HepG2 (cell line): ENCODE results near the gene TSACC. TPM values are rescaled to one million over a fixed set of nuclear protein-coding genes. Genes with fewer than 3 reads are reported as not detected.

Source experiments
- CERS6 ChIP-seq: sonication (generic); formaldehyde crosslinking; IDR thresholded peaks from 2 replicates; pipeline ENCODE4 v1.5.0; 2020; ENCODE audit warnings: missing genetic modification reagents
- CREB1 ChIP-seq, 2 experiments: fragments of 450-650 bp in 1 of 2; IDR thresholded peaks; 2 replicates each; pipeline ENCODE4 v1.6.1; 2016 to 2017; ENCODE audit warnings: control low read depth in 1 of 2, mild to moderate bottlenecking in 1 of 2, missing compliant biosample characterization in 1 of 2, missing genetic modification characterization in 1 of 2
- FOXC1 ChIP-seq: sonication (generic); formaldehyde crosslinking; IDR thresholded peaks from 2 replicates; pipeline ENCODE4 v1.8.0; 2022; ENCODE audit warnings: mild to moderate bottlenecking, missing genetic modification reagents, borderline replicate concordance
- GATAD2A ChIP-seq: IDR thresholded peaks from 2 replicates; pipeline ENCODE4 v1.6.1; 2016
- GTF2F1 ChIP-seq: fragments of 150-350 bp; IDR thresholded peaks from 2 replicates; pipeline ENCODE4 v1.6.1; 2014; ENCODE audit warnings: low read length
- HMGXB4 ChIP-seq, 2 experiments: sonication (generic) in 1 of 2; formaldehyde crosslinking in 1 of 2; IDR thresholded peaks; 2 replicates each; pipeline versions ENCODE4 v1.4.0 to v1.6.1; 2018 to 2020; ENCODE audit warnings: missing genetic modification reagents in 2 of 2, borderline replicate concordance in 1 of 2, low read depth in 1 of 2, mild to moderate bottlenecking in 1 of 2, missing biosample characterization in 1 of 2
- MAFG ChIP-seq: sonication (generic); formaldehyde crosslinking; IDR thresholded peaks from 2 replicates; pipeline ENCODE4 v1.5.1; 2020; ENCODE audit warnings: mild to moderate bottlenecking, missing genetic modification reagents
- RBM22 ChIP-seq: fragments of 200-400 bp; formaldehyde crosslinking; optimal IDR thresholded peaks from 2 replicates; pipeline ENCODE3; 2017; ENCODE audit warnings: mild to moderate bottlenecking, low read length, moderate library complexity
- SALL2 ChIP-seq: sonication (generic); formaldehyde crosslinking; IDR thresholded peaks from 2 replicates; pipeline ENCODE4 v1.8.1; 2023; ENCODE audit warnings: mild to moderate bottlenecking, missing genetic modification reagents, inconsistent platforms
- TFDP1 ChIP-seq: IDR thresholded peaks from 2 replicates; pipeline ENCODE4 v1.6.1; 2016; ENCODE audit warnings: missing compliant biosample characterization, missing genetic modification reagents, borderline replicate concordance
- U2AF1 ChIP-seq: fragments of 200-400 bp; formaldehyde crosslinking; optimal IDR thresholded peaks from 2 replicates; pipeline ENCODE3; 2017; ENCODE audit warnings: mild to moderate bottlenecking, low read depth, low read length
- ZNF549 ChIP-seq: sonication (generic); formaldehyde crosslinking; IDR thresholded peaks from 2 replicates; pipeline ENCODE4 v1.5.0; 2020; ENCODE audit warnings: missing genetic modification reagents
- ZNF616 ChIP-seq: sonication (generic); formaldehyde crosslinking; IDR thresholded peaks from 2 replicates; pipeline ENCODE4 v1.5.0; 2020; ENCODE audit warnings: low read depth, mild to moderate bottlenecking, missing genetic modification reagents
- ZNF747 ChIP-seq: sonication (generic); formaldehyde crosslinking; IDR thresholded peaks from 2 replicates; pipeline ENCODE4 v1.8.1; 2023; ENCODE audit warnings: missing genetic modification reagents, mild to moderate bottlenecking, borderline replicate concordance
- polyA plus RNA-seq, 8 experiments: library from polyadenylated mRNA; depleted of rRNA in 3 of 8; stranded (reverse) in 7 of 8; unstranded in 1 of 8; fragments of >200 nt; fragmentation: Illumina TruSeq in 4 of 8; extraction: Trizol in 4 of 8; gene quantifications; 2 replicates each; pipeline versions ENCODE4 v1.2.1 to v1.2.3, GENCODE V29; 2011 to 2016; ENCODE audit warnings: low read depth in 4 of 8, missing spikeins in 1 of 8, mixed read lengths in 1 of 8; ENCODE audit not compliant: insufficient read depth in 1 of 8
- total RNA-seq, 5 experiments: library from RNA; depleted of rRNA; stranded (reverse); fragments of >200 nt; fragmentation: Illumina TruSeq; extraction: Trizol; gene quantifications; 2 replicates each; pipeline ENCODE4 v1.2.3, GENCODE V29; 2016; ENCODE audit warnings: low read depth in 1 of 5
- TF ChIP-seq, protein P1 (sequence below): sonication (generic); formaldehyde crosslinking; IDR thresholded peaks from 2 replicates; pipeline ENCODE4 v1.9.0; 2021; ENCODE audit warnings: missing genetic modification reagents, borderline replicate concordance
- TF ChIP-seq, protein P2 (sequence below): sonication (generic); formaldehyde crosslinking; IDR thresholded peaks from 2 replicates; pipeline ENCODE4 v1.4.0; 2020; ENCODE audit warnings: mild to moderate bottlenecking, missing genetic modification reagents
- TF ChIP-seq, protein P3 (sequence below): sonication (generic); formaldehyde crosslinking; IDR thresholded peaks from 2 replicates; pipeline ENCODE4 v1.8.0; 2022; ENCODE audit warnings: missing genetic modification reagents, mild to moderate bottlenecking, inconsistent platforms, borderline replicate concordance

The TSACC gene
- total and polyA plus RNA-seq, 2 of the 13 experiments (the other 11 are each of a cell fraction or from before 2014, with no cell fraction given) = 1.5 to 2.6 TPM

GRCh38 chr1:156386949-156387869 is 48.9 kb downstream of the TSACC start (continued):
- TF ChIP-seq TFDP1 (CRISPR knock-in tag) (0 out of 2 replicates have a peak, but pooled peaks have one; percentile 13), SALL2 (CRISPR knock-in tag) (no peak), U2AF1 (peak; percentile 16), ZNF747 (CRISPR knock-in tag) (no peak), FOXC1 (CRISPR knock-in tag) (0 out of 2 replicates have a peak, but pooled peaks have one; percentile 32), MAFG (CRISPR knock-in tag) (no peak), GTF2F1 (no peak), ZNF616 (CRISPR knock-in tag) (0 out of 2 replicates have a peak, but pooled peaks have one; percentile 67), CERS6 (CRISPR knock-in tag) (no peak), HMGXB4 (CRISPR knock-in tag; IDR thresholded peaks at IDR 0.05; ENCODE audit: borderline replicate concordance in 1 of 2, low read depth in 1 of 2) (no peak), RBM22 (peak; percentile 99), GATAD2A (CRISPR knock-in tag) (no peak), CREB1 (IDR thresholded peaks at IDR 0.05) (no peak), CREB1 (CRISPR knock-in tag; IDR thresholded peaks at IDR 0.05) (peak; percentile 36; the same call in 1 of the 2 replicates), ZNF549 (CRISPR knock-in tag) (no peak)
- TF ChIP-seq, protein P1, sequence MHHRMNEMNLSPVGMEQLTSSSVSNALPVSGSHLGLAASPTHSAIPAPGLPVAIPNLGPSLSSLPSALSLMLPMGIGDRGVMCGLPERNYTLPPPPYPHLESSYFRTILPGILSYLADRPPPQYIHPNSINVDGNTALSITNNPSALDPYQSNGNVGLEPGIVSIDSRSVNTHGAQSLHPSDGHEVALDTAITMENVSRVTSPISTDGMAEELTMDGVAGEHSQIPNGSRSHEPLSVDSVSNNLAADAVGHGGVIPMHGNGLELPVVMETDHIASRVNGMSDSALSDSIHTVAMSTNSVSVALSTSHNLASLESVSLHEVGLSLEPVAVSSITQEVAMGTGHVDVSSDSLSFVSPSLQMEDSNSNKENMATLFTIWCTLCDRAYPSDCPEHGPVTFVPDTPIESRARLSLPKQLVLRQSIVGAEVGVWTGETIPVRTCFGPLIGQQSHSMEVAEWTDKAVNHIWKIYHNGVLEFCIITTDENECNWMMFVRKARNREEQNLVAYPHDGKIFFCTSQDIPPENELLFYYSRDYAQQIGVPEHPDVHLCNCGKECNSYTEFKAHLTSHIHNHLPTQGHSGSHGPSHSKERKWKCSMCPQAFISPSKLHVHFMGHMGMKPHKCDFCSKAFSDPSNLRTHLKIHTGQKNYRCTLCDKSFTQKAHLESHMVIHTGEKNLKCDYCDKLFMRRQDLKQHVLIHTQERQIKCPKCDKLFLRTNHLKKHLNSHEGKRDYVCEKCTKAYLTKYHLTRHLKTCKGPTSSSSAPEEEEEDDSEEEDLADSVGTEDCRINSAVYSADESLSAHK (CRISPR knock-in tag) = no peak
- TF ChIP-seq, protein P2, sequence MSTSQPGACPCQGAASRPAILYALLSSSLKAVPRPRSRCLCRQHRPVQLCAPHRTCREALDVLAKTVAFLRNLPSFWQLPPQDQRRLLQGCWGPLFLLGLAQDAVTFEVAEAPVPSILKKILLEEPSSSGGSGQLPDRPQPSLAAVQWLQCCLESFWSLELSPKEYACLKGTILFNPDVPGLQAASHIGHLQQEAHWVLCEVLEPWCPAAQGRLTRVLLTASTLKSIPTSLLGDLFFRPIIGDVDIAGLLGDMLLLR (CRISPR knock-in tag) = no peak
- TF ChIP-seq, protein P3, sequence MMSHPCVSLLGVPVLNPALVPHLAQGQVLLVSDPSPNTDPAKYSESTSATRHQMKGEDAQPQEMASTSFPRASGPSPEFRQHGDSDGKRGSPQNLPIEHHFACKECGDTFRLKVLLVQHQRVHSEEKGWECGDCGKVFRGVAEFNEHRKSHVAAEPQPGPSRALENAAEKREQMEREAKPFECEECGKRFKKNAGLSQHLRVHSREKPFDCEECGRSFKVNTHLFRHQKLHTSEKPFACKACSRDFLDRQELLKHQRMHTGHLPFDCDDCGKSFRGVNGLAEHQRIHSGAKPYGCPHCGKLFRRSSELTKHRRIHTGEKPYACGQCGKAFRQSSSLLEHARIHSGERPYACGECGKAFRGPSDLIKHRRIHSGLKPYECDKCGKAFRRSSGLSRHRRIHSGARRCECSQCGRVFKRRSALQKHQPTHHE (CRISPR knock-in tag) = no peak
